ENCODE results near the gene CYTH1.
A peak's percentile ranks its signal among the peaks of the same experiment; 100 is the strongest.

CYTH1 gene

DNA sequence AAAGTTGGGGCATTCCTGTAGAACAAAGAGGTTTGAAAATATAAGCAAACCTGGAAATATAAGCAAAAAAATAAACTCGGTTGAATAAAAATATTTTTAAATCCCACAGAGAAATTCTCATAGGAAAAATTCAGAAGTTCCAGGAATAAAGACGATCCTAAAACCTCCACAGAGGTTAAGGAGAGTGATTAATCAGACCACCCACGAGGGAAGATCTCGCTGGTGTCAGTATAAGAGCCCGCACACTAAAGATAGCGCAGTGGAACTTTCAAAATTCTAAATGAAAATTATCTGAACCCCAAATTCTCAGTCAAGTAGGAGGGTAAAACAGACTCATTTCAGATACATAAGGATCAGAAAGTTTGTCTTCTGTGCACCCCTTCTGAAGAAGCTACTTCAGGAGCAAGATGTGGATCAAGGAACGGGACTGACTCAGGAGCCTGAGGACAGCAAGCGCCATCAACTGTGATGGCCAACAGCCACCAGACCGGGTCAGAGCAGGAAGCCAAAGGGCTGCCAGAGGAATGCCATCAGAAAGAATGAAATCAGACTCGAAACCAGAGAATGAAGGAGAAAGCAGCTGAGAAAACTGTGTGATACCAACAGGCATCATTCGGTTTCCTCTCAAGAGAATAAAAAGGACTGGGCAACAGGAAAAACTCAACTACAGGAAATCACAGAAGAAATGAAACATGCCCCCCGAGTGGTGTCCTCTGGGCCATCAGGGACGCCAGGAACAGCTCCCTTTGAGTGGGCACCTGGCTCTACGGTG lies 66.9 kb downstream of the CYTH1 start:
- no peak for DNase-seq (ENCODE audit: low spot score)

DNA sequence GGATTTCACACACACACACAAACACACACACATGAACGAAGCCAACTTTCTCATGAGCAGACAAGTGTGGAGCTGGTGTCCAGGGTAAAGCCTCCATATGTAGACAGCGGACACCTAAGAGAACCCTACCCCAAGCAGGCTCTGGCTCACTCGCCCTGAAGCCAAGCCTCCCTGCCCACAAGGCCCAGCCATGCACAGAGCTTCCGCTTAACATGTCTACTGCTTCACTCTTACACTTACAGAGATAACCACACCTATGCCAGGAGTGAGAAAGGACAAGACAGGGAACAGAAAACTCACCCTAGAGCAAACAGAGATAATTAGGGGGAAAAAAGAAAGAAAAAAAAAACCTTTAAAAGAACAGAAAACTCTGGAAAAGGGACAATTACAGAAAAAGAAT lies 67.5 kb downstream of the CYTH1 start:
- DNase-seq (ENCODE audit: low spot score) = no peak

DNA sequence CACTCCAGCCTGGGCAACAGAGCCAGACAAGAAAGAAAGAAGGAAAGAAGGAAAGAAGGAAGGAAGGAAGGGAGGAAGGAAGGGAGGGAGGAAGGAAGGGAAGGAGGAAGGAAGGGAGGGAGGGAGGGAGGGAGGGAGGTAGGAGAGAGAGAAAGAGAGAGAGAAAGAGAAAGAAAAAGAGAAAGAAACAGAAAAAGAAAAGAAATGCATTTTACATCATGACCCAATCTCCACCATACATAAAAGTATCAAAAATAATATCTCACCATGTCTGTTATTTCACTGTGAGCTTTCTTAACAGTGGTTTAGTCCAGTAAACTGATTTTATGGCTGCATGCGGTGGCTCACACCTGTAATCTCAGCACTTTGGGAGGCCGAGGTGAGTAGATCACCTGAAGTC lies 70.0 kb downstream of the CYTH1 start:
- DNase-seq (ENCODE audit: low spot score) = no peak

DNA sequence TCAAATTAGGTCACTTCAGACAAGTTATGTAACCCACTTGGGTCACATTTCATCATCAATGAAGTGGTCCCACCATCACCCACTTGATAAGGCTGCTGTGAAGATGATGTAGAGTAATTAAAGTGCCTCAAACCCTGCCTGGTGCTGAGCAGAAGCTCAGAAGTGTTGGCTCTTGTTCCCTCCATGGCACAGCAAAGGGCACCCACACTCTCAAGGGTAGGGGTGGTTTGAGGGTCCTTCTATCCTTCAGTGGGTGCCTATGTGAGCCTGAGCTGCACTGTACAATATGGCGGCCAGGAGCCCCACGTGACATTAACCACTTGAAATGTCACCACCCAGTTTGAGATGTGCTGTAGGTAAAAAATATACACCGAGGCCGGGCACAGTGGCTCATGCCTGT lies 71.5 kb downstream of the CYTH1 start:
- DNase-seq (ENCODE audit: low spot score) = no peak

- no peak for DNase-seq (ENCODE audit: low spot score)
Observed at GRCh38 chr17:78709751-78710181, 72.3 kb downstream of the CYTH1 start.

- DNase-seq (ENCODE audit: low spot score) = no peak
Observed at GRCh38 chr17:78709119-78709681, 72.9 kb downstream of the CYTH1 start.

GRCh38 chr17:78708510-78708973 lies 73.5 kb downstream of the CYTH1 start:
- peak; percentile 63 for DNase-seq (ENCODE audit: low spot score)

GRCh38 chr17:78707923-78708322 lies 74.2 kb downstream of the CYTH1 start:
- DNase-seq (ENCODE audit: low spot score) = no peak

GRCh38 chr17:78707016-78707415 lies 75.1 kb downstream of the CYTH1 start:
- no peak for DNase-seq (ENCODE audit: low spot score)

DNA sequence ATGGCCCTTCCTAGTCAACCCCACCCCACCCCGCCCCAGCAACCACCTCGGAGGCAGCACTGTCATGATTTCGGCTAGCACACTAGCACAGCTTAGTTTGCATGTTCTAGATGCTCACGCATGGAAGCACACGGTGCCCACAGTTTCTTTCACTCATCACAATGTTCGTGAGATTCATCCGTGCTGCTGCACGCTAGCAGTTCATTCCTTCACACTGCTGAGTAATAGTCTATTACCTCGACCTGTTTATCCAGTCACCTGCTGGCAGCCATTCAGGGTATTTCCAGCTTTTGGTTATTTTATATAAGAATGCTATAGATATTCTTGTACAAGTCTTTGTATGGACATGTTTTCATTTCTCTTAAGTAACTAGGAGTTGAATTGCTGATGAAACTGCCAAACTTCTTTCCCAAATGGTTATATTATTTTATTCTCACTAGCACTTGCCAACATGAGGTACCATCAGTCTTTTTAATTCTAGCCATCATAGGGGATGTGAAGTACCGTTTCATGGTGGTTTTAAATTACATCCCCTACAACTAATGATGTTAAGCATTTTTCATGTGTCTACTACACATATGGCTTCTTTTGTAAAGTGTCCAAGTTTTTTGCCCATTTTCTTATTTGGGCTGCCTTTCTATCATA lies 75.7 kb downstream of the CYTH1 start:
- no peak for DNase-seq (ENCODE audit: low spot score)

DNA sequence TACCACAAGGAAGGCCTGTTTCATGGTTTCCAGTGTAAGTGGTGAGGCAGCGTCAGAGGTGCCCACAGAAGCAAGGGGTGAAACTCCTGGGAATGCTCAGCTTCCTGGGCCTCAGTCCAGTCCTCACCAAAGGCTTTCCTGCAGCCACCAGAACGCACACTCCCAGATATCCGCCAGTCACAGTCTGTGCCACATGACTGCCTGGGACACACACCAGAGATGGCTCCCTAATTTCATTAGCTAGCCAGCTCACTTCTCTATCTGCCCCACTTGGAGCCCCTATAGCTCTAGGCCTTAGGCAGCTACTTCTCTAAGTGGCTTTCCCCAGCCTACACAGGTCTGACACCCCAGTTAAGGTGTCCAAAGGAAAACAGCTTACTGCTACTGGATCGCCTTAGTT lies 77.0 kb downstream of the CYTH1 start:
- no peak for DNase-seq (ENCODE audit: low spot score)

- no peak for DNase-seq (ENCODE audit: low spot score)
Observed at GRCh38 chr17:78704594-78704993, 77.5 kb downstream of the CYTH1 start.

- DNase-seq (ENCODE audit: low spot score) = no peak
Observed at GRCh38 chr17:78697554-78698343, 84.3 kb downstream of the CYTH1 start.

DNA sequence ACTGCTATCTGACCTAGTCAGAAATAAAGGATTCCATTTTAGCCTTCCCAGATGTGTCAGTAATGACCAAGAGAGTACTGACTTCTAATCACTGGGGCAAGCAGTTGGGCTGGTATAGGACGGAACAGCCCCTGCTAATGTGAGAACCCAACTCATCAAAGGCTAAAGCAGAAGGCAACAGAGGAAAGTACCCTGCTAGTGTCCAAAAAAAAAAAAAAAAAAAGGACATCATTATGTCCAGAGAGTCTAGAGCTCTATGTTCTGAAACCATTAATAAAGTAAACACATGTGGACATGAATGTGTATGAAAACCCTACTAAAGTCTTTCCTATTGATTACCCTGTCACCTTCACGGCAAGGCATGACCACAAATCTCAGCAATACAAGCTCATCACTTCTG lies 85.0 kb downstream of the CYTH1 start:
- DNase-seq (ENCODE audit: low spot score) = no peak

DNA sequence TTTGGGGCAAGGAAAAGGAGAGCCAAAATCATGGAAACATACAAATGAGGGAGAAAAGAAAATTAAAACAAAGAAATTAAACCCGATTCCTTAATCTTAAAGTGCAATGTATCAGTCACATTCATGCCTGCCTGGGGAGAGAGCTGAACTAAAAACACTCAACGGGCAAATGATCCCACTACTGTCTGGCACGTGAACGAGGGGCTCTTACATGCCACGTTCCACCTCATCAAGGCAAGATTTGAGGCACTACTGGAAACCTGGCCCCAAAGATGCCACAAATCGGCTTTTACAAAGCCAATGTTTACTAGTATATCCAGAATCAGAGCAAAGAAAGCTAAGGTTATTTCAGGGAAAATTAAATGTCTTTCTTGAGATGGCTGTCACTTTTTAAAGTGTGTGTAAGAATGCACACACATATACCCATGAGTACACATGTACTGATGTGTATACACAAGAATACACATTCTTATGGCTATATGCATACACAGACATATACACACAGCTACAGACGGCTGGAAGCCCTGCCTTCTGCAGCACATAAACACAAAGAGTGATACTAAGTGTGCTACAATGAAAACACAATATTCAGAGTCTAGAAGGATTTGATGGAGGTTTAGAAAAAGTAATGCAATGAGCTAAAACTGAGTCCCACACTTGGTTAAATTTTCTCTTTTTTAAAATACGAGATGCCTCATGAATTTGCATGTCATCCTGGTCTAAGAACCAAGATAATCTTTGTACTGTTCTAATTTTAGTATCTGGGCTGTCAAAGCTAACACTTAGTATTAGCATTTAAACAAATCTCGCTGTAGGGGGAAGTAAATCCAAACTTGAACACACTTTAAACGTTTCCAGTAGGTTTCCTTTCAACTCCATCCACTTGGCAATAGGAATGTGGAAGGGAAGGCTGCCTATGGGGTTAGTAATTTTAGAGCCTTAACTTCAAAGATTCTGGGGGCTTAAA lies 85.8 kb downstream of the CYTH1 start:
- DNase-seq (ENCODE audit: low spot score) = no peak

GRCh38 chr17:78694805-78695531 lies 87.1 kb downstream of the CYTH1 start:
- no peak for DNase-seq (ENCODE audit: low spot score)

DNA sequence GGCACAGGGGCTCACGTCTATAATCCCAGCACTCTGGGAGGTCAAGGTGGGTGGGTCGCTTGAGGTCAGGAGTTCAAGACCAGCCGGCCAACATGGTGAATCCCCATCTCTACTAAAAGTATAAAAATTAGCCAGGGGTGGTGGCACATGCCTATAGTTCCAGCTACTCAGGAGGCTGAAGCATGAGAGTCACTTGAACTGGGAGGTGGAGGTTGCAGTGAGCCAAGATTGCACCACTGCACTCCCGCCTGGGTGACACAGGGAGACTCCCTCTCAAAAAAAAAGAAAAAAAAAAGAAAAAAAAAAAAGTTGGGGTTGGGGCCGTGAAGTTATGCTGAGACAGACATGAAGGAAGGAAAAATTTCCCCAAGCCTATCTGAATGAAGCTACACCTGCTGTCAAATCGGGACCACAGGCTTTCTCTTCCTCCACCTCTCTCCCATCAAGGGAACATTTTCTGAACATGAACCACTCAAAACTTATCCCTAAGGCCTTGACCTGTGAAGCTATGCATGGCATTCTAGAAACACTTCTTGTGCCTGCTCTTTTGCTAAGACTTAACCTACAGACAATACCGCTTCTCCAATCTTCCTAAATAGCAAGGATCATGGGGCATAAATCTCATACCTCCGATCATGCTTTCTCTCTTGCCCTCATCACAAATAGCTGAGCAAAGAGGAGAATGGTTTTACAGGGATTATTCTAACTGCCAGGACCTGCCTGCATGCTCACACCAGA lies 88.6 kb downstream of the CYTH1 start:
- no peak for DNase-seq (ENCODE audit: low spot score)

GRCh38 chr17:78692460-78693010 lies 89.5 kb downstream of the CYTH1 start:
- no peak for DNase-seq (ENCODE audit: low spot score)

DNA sequence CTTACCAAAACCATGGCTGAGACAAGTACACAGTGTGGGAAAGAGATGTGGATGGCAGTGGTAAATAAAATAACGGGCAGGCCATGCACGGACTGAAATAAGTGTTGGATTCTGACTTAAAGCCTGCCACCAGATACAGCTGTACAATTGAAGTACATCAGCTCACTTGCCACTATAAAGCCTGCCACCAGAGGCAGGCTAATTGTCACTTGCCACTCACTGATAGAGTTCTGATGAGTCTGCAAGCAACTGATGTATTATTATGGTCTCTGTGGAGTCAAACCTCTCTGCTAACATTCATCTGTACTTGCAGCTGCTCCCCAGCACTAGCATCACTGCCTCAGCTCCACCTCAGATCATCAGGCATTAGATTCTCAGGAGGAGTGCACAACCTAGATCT lies 93.0 kb downstream of the CYTH1 start:
- no peak for DNase-seq (ENCODE audit: low spot score)

GRCh38 chr17:78687944-78688343 lies 94.1 kb downstream of the CYTH1 start:
- DNase-seq (ENCODE audit: low spot score) = no peak

Data from CD4-positive, alpha-beta T cell treated with Interleukin-6 at 100 ng/mL for 8 hours (primary cell).